B cell (primary cell): ENCODE results near the gene MEF2B.

Source experiments
- CTCF ChIP-seq: fragments of 200-600 bp; IDR thresholded peaks from one replicate; pipeline ENCODE4 v1.8.0; 2022; ENCODE audit warnings: antibody characterized with exemption, mild to moderate bottlenecking
- EZH2 ChIP-seq: IDR thresholded peaks from 2 replicates; pipeline ENCODE4 v1.6.1; 2012; ENCODE audit warnings: borderline replicate concordance, low read depth, mild to moderate bottlenecking, moderate library complexity, low read length; ENCODE audit not compliant: insufficient read depth, poor library complexity, severe bottlenecking

GRCh38 chr19:19207637-19208572, 37.8 kb upstream of the MEF2B start:
- TF ChIP-seq CTCF: no peak
- TF ChIP-seq EZH2: no peak
